Stomach (tissue), 4 donors: ENCODE measurements around the gene SESN2.

Experiments used
- CTCF ChIP-seq, 7 experiments: fragments of 450-650 bp in 4 of 7; fragments of 200-600 bp in 3 of 7; sonication (generic) in 3 of 7; IDR thresholded peaks; one replicate each; pipeline ENCODE4 v1.5.1; 2016 to 2019; ENCODE audit warnings: antibody characterized with exemption in 7 of 7, control low read depth in 2 of 7, mild to moderate bottlenecking in 1 of 7
- EP300 ChIP-seq: sonication (generic); formaldehyde crosslinking; IDR thresholded peaks from one replicate; pipeline ENCODE4 v1.6.1; 2017; ENCODE audit warnings: antibody characterized with exemption
- POLR2A ChIP-seq, 4 donors: fragments of 450-650 bp; IDR thresholded peaks; one replicate each; pipeline ENCODE4 v1.6.1; 2016; ENCODE audit warnings: antibody characterized with exemption in 4 of 4, control low read depth in 2 of 4, mild to moderate bottlenecking in 1 of 4, moderate library complexity in 1 of 4
- POLR2AphosphoS5 ChIP-seq, 3 donors: sonication (generic); formaldehyde crosslinking; IDR thresholded peaks; one replicate each; pipeline ENCODE4 v1.6.1; 2016; ENCODE audit warnings: antibody characterized with exemption in 3 of 3

GRCh38 chr1:28241638-28242241, 17.6 kb upstream of the SESN2 start:
- TF ChIP-seq CTCF (IDR thresholded peaks at IDR 0.05): no peak
- TF ChIP-seq POLR2A (IDR thresholded peaks at IDR 0.05): no peak
- no peak for TF ChIP-seq EP300
- TF ChIP-seq POLR2AphosphoS5 (IDR thresholded peaks at IDR 0.05): no peak
